NCI-H1694 treated with DMSO at 0.1 percent for 48 hours (cell line): ENCODE measurements around the gene GRIP2.

ENCODE experiments used
- DNase-seq: peaks from one replicate; lab custom pipeline; 2025; lab: John Stamatoyannopoulos, UW

Gene GRIP2

GRCh38 chr3:14484741-14485140, 55.4 kb downstream of the GRIP2 start:
- DNase-seq, result no peak

- no peak for DNase-seq
Measured at GRCh38 chr3:14483286-14483685, 56.9 kb downstream of the GRIP2 start.

- no peak for DNase-seq
Measured at GRCh38 chr3:14482271-14482721, 57.8 kb downstream of the GRIP2 start.

GRCh38 chr3:14481646-14482036, 58.5 kb downstream of the GRIP2 start:
- no peak for DNase-seq

GRCh38 chr3:14481018-14481645, 59.0 kb downstream of the GRIP2 start:
- no peak for DNase-seq

- DNase-seq, result no peak
Measured at GRCh38 chr3:14480207-14481017, 59.7 kb downstream of the GRIP2 start.

- no peak for DNase-seq
Measured at GRCh38 chr3:14479591-14479990, 60.6 kb downstream of the GRIP2 start.

GRCh38 chr3:14478956-14479550, 61.1 kb downstream of the GRIP2 start:
- no peak for DNase-seq

- DNase-seq, result no peak
Measured at GRCh38 chr3:14477311-14477935, 62.7 kb downstream of the GRIP2 start.

GRCh38 chr3:14476583-14477265, 63.4 kb downstream of the GRIP2 start:
- DNase-seq, result no peak

GRCh38 chr3:14475621-14476020, 64.5 kb downstream of the GRIP2 start:
- no peak for DNase-seq

GRCh38 chr3:14474363-14475081, 65.6 kb downstream of the GRIP2 start:
- no peak for DNase-seq

GRCh38 chr3:14473411-14473891, 66.7 kb downstream of the GRIP2 start:
- no peak for DNase-seq

- no peak for DNase-seq
Measured at GRCh38 chr3:14472471-14473351, 67.4 kb downstream of the GRIP2 start.

GRCh38 chr3:14471690-14472089, 68.5 kb downstream of the GRIP2 start:
- no peak for DNase-seq

GRCh38 chr3:14471016-14471415, 69.1 kb downstream of the GRIP2 start:
- DNase-seq, result no peak

GRCh38 chr3:14470461-14470860, 69.7 kb downstream of the GRIP2 start:
- no peak for DNase-seq

- no peak for DNase-seq
Measured at GRCh38 chr3:14468621-14468981, 71.5 kb downstream of the GRIP2 start.

GRCh38 chr3:14467814-14468620, 72.1 kb downstream of the GRIP2 start:
- no peak for DNase-seq
